Embryonic facial prominence (tissue), 1 donor: ENCODE data around the gene XPNPEP1.

ENCODE experiments used
- DNase-seq: peaks from one replicate; pipeline ENCODE4 v3.0.0-alpha.2; 2016; ENCODE audit errors: extremely low spot score

Gene XPNPEP1

DNA sequence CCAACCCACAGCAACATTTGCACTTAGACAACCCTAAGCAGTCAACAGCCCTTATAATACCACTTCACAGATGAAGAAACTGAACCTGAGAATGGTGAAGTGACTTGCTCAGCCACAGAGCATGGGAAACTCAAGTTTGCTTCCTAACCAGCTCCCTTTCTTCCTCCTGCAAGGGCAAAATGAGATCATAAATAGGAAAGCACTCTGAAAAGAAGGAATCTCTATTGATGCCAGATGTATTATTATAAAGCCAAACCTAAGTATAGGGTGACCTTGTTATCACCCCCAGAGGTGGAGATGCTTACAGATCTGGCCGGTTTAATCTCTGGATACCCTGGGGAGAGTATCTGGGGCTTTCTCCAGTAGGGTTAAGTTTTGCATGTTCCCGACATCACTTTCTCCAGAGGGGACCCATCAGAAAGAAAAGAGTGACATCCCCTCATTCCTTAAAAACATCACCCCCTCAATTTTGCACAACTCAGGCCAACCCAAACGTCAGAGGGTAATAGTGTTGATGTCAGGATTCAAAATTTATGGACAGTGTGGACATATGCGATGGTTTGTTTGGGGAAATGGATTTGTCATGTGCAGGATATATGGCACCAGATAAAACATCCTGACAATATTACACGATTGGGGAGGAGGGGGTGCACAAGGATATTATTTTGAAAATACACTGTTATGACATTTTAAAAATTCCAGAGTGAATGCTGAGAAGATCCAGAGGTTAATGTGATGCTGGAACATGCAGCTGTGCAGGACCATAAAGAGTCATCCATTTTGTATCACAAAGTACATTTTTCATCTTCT is 24.0 kb upstream of the XPNPEP1 start:
- no peak for DNase-seq

DNA sequence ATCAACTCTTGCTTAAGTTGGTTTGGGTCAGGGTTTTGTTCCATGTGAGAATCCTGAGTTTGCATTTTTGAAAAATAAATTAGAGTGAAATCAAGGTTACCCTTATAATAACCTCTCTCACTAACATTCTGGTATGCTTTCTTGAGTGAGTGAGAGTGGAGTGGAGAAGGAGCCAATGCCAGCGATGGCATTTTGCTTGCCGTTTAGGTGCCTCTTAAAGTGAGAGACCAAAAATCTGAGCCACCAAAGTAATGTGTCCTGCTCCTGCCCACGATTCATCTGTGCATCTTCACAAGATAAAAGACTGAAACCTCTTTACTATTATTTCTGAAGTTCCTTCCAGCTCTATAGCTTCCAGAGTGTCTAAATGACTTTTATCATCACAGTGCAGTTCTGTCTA is 23.4 kb upstream of the XPNPEP1 start:
- no peak for DNase-seq

DNA sequence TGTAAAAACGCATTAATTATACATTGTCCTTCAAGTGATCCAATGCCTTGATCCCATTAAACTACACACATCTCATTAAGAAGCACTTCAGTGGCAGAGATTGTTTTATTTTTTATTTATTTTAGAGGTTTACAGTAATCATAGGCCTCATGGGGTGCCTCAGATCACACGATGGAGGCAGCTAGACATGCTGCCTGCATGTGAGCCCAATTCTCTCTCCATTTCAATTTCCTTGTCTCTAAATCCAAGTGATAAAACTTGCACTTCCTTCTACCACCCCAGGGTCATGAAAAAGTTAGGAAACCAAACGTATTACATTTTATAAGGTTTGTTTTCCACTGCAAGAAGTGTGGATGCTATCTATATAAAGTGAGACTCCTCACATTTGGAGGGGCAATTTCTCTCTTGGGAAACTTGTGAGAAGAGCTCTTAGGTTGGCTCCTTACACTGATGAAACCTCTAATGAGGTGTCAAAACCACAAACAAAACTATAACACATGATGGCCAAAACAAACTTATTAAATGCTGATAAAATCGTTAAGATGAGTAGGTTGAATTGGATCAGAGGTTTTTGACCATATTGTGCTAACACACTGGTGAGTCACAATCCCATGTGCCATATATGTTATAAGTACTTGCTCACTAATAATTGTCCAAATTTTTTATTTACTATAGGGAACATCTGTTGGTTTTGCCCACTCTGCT is 22.3 kb upstream of the XPNPEP1 start:
- DNase-seq, result no peak

DNA sequence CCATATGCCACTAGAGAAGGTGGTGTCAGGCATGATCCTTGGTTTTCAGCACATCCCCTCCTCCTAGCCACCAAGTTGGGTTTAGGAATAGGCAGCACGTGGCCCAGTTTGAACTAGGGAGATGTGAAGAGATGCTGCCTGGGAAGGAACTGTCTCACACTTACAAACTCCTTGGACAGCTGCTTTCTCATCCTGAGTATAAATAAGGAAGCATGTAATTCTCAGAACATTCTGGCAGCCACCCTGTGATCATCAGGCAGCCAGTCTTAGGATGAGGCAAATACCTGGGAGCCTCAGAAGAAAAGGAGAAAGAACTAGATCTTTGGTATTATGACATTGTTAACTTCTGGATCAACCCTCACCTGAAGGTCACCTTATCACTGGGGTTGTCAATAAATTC is 21.3 kb upstream of the XPNPEP1 start:
- no peak for DNase-seq

DNA sequence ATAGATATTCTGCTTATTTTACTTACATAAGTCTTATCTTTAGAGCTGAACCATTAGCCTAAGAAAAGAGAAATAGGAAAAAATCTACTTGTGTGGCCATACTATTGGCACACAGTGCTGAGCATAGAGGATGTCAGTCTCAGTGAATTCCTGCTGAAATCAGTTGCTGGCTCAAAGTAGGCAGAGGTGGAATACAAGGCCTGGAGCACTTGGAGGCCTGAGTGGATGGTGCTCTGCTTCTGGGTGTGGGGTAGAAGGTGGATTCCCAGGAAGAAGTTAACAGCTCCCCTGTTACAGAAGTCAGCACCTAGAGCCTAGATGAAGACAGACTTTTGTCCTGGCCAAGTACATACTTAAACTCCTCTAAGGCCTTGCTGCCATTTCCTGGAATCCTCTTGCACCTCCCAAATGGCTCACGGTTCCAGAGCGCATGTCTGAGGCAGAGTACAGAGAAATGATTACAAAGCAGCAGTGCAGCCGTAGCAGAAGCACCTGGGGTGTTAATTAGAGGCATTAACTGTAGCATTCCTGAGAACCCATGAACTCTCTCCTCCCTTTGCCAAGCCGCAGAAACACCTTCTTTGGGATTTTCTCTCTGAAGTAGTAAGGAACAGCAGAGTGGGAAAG is 18.0 kb upstream of the XPNPEP1 start:
- no peak for DNase-seq

DNA sequence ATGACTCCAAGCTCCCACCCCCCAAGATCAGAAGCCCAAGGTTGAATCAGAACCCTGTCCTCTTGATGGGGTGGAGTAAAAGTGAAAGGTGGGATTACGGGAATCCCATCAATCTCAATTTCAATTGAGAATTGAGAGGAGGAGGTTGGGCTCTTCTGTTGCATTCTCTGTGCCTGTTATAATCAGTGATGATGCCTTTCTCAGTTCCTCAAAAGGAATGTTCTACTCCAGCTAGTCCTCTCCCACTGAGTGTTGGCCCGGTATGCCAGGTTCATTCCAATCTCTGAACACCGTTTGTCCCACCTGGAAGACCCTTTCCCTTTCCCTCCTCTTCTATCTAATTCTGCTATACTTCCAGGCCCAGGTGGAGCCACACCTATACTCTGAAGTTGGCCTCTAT is 17.2 kb upstream of the XPNPEP1 start:
- DNase-seq, result no peak

DNA sequence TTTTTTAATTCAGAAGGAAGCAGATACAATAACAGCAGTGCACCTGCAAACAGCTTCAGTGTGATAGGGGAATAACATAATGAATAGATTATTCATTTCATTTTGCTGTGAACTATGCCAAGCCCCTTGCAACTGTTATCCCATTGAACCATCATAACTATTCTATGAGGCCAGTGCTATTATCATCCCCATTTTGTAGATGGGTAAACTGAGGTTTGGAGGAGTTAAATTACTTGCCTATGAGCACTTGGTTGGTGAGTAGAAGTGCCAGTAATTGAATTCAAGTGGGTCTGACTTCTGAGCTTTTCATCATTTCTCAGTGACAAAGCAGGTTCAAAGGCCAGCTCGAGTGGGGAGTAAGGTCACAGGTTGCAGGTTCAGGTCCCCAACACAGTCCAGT is 16.8 kb upstream of the XPNPEP1 start:
- no peak for DNase-seq

DNA sequence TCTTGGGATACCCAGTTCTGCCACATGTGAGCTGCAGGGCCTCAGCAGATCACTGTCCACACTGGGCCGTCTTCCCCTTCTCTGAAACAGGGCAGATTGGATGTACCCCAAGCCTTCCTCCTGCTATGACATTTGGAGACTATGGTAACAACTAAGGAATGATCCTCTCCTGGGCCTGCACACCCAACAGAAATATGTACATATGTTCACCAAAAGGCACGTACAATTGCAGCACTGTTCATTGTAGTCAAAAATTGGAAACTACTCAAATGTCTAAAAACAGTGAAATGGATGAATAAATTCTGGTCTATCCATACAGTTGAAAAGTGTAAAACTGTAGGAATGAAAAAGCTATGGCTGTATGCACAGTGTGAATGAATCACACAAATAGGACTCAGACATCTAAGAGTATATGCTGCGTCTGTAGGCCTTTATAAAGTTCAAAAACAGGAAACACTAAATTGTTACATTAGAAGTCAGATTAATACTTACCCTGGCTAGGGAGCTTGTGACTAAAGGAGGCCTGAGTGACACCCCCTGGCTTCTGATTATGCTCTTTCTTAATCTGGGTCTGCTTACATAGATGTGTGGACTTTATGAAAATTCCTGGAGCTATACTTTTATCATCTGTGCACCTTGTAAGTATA is 16.1 kb upstream of the XPNPEP1 start:
- no peak for DNase-seq

DNA sequence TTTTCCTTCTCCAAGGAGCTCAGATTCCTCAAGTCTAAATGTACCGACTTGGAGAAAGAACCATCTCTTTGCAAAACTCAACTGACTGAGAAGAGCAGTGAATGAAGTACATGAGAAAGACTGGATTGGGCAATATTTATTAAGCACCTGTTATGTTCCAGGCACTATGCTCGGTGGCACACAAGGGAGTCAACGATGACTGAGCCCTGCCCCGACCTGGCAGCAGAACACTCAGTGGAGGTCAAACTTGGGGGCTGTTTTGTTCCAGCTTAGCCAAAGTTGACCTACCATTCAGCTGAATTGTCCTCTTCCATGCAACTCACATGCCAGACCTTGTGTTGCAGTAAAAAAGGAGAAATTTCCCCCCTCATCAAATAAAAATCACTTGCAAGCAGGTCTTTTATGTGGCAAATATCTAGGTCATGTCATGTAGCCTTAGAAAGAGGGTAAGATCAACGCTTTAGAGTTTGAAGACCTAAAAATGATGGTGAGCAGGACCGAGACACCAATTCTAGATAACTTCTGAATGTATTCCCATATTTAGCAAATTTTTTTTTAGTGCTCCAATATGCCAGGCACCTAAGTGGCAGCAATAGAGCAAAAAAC is 14.3 kb upstream of the XPNPEP1 start:
- DNase-seq, result no peak

DNA sequence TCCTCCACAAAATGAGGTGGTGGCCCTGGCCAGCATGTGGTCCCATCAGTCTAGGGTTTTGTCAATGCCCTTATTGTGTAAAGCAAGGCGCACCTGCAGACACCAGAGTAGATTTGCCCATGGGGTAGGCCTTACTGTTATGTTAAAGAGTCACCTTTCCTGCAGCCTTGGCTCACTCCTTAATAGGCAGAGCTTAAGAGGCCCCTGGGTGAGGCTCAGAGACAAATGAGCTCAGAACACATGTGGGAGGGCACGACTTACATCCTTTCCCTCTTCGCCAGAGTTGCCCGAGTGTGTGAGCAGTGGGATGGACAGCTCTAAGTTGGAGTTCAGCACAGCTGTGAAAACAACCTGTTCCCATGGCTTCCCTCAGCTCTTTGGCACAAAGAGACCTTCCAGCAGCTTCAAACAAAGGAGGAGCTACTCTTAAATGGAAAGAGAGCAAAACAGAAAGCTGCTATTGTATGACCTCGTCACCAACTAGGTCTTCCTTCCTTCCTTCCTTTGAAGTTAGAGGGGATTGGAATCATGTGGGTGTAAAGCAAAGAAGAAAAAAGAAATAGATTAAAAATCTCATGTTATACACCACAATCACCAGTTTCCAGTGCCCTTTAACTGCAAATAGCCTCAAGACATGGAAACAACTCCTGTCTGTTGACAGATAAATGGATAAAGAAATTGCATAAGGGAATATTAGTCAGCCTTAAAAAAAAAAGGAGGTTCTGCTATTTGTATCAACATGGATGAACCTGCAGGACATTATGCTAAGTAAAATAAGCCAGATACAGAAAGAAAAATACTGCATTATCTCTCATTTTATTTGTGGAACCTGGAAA is 11.9 kb upstream of the XPNPEP1 start:
- DNase-seq, result no peak

DNA sequence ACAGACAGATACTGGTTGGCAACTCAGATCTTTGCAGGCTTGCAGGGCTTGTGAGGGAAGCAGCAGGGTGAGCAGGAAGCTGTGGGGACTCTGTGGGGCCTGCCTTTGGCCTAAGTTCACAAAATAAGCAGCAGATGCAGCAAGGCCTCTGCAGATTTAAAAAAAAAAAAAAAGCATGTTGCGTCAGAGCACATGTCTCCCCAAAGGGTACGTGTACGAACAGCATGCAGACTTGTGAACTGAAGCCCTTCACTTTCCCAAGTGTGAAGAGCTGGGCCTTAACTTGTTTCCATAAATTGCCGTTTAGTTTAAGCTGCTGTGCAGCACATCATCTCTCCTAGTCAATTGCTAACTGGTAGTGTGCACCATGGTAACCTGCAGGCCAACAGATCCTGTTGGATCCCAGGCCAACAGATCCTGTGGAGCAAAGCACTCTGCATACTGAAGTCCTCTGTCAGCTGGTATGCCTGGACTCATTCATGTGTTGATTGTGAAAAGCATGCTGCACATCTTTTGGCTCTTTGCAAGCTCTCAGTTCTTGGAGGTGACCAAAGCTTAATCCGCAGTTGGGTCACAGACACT is 10.8 kb upstream of the XPNPEP1 start:
- no peak for DNase-seq

DNA sequence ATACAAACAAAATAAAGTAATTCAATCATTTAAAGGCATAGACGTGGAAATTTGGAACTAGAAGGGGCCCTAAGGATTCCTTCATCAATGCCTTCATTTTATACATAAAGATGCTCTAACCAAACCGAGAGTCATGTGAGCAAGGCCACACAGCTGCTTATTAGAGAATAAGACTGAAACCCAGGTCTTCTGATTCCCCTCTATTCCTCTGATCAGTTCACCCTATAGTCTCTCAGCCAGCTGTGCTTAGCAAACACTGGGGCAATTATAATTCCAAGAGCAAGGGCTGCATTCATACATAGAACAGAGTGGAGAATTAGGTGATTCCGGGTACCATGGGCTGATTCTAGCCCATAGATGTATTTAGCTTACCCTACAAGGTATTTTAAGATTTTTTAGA is 9.7 kb upstream of the XPNPEP1 start:
- DNase-seq, result no peak

DNA sequence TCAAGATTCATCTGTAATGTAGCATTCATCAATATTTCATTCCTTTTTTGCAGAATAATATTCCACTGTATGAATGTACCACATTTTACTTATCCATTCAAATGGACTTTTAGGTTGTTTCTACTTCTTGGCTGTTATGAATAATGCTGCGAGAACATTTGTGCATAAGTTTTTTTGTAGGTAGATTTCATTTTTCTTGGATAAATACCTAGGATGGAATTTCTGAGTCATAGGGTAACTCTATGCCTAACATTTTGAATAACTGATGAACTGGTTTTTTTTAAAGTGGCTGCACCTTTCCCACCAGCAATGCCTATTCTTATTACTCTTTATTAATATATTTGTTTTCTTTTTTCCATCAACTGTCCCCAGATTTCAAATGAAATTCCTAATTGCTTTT is 9.1 kb upstream of the XPNPEP1 start:
- no peak for DNase-seq

DNA sequence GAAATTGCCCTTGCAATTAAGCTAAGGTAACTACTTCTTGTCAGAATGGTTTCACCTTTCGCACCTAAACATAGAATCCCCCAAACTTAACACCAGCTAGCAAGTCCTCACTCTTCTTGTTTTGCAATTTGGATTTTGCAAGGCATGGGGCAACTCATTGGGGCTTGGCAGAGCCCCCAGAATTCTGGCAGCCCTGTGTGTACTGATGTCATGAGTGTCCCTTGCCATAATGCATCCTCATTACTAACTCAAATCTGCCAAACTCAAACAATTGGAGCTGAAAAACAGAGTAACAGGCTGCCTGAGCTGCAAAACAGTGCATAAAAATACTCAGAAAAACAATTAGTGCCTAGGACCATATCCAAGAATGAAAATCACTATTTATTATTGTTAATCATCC is 7.9 kb upstream of the XPNPEP1 start:
- DNase-seq, result no peak

DNA sequence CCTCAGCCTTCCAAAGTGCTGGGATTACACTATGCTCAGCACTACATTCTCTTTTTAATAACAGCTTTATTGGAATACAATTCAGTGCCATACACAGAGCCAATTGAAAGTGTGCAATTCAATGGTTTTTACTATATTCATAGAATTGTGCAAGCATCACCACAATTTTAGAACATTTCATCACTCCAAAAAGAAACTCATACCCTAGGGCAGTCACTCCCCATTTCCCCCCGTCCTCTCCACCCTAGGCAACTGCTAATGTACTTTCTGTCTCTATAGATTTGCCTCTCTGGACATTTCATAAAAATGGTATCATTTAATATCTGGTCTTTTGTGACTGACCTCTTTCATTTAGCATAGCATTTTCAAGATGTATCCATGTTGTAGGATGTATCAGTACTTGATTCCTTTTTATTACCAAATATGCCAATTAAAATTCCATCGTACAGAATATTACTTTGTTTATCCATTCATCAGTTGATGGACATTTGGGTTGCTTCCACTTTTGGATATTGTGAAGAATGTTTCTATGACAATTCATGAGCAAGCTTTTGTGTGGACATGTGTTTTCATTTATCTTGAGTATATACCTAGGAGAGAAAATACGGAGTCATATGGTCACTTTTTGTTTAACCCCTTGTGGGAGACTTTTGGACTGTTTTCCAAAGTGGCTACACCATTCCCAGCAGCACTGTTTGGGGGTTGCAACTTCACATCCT is 6.3 kb upstream of the XPNPEP1 start:
- no peak for DNase-seq

DNA sequence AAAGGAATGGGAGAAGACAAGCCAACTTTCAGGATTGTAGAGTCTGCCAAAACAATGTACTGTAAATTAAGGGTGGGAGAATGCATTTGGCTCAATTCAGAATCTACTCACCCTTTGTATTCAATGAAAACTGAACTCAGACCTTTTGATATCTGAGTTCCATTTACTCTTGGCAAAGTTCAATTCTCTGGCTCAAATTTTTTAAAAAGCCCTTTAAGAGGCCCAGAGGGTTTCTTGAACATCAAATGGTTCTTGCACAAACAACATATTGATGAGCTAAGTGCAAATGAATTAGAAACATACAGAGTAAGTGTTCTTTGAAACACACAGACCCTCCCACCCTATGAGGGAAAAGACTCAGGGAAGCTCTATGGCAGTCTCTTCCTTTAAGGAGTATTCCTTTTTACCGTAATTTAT is 5.2 kb upstream of the XPNPEP1 start:
- DNase-seq, result no peak

DNA sequence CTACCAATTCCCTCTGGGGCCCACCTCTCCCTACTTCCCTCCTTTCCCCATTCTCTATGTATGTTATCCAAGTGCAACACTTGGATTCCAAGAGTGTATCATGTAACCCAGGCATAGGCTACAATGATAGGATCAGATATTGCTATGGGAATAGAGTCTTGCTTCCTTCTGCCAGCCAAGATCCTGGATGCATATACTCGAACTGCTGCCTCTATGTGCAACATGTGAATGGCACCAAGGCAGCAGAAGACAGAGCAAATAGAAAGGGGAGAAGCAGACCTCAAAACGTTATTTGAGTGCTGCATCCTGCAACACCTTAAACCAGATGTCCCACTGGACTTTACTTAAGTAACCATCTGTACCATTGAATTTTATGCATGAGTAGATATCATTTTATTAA is 3.5 kb upstream of the XPNPEP1 start:
- no peak for DNase-seq

DNA sequence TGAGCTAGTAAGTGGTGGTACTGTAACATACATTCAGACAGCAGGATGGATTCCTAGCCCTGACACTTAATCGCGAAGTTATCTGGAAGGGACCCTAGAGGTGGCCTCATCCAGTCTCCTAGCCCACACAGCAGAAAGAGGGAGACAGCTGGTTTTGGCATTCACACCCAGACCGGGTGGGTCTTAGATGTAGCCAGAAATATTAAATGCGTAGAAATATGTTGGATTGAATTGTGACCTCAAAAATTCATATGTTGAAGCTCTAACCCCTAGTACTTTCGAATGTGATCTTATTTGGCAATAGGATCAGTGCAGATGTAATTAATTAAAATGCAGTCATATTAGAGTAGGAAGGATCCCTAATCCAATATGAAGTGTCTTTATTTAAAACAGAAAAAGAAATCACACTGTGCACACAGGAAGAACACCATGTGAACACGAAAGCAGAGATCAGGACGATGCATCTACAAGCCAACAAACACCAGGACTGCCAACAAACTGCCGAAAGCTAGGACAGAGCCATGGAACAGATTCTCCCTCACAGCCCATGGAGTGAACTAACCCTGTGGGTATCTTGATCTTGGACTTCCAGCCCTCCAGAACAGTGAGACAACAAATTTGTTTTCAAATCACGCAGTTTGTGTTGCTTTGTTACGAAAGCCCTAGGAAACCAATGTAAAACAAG is 2.9 kb upstream of the XPNPEP1 start:
- DNase-seq, result no peak

DNA sequence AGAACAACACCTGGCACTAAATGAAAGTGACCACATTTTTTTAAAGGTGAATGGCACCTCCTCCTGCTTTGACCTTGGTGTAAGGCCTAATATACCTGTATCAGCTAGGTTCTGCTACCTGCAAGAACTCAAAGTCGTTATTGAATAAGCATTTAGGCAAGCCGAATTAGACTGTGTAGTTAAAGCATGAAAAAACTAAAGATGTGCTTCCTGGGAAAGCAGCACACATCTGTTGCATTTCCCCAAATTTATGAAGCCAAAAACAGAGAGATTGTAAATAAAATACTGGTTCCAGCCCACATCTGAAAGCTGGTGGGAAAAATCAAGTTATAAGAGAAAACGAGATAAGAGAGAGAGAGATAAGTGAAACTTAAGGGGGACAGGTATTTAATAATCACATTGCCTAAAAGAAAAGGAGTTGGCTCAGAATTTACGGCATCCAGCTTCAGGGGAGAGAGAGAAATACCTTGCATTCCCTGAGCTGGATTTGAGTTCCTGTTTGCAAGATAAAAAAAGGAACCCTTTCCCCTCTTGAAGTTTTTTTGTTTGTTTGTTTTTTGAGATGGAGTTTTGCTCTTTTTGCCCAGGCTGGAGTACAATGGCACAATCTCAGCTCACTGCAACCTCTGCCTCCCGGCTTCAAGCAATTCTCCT is 1.8 kb upstream of the XPNPEP1 start:
- no peak for DNase-seq
